WTC11 (cell line): ENCODE results near the gene BTC. TPM values are rescaled to one million over a fixed set of nuclear protein-coding genes. Genes with fewer than 3 reads are reported as not detected.
A peak's percentile ranks its signal among the peaks of the same experiment; 100 is the strongest.

Experiments used
- ATAC-seq: fragments of 200-7000 bp; cut with Tn5 transposase; 2 replicates; pipeline ENCODE4 v1.10.0; 2021; ENCODE audit warnings: mild to moderate bottlenecking, moderate library complexity
- CTCF ChIA-PET: fragments of 300-600 bp; sonication (Branson Sonifier 250); formaldehyde crosslinking; loops from one replicate; lab custom pipeline; 2021; ENCODE audit warnings: antibody characterized with exemption; lab: Charles Lee
- POLR2A ChIA-PET: fragments of 350-600 bp; sonication (Branson Sonifier 250); formaldehyde crosslinking; loops from one replicate; lab custom pipeline; 2021; ENCODE audit warnings: antibody characterized with exemption; lab: Charles Lee
- DNase-seq: peaks from one replicate; pipeline ENCODE4 v3.0.0; 2021; ENCODE audit warnings: low spot score
- H3K27ac Mint-ChIP-seq: 2 replicates; pipeline ENCODE4 v1.8.0; 2021; ENCODE audit warnings: mixed read lengths
- H3K27me3 Mint-ChIP-seq: 2 replicates; pipeline ENCODE4 v1.8.0; 2021; ENCODE audit warnings: low read depth, mild to moderate bottlenecking, moderate library complexity, mixed read lengths
- H3K36me3 Mint-ChIP-seq: 2 replicates; pipeline ENCODE4 v1.8.0; 2021; ENCODE audit warnings: mixed read lengths
- H3K4me1 Mint-ChIP-seq: 2 replicates; pipeline ENCODE4 v1.8.0; 2022; ENCODE audit warnings: mixed read lengths
- H3K4me3 Mint-ChIP-seq: 2 replicates; pipeline ENCODE4 v1.8.0; 2021; ENCODE audit warnings: mild to moderate bottlenecking, moderate library complexity, mixed read lengths
- H3K9me3 Mint-ChIP-seq: 2 replicates; pipeline ENCODE4 v1.8.0; 2021; ENCODE audit warnings: mixed read lengths
- AFF4 ChIP-seq: sonication (generic); formaldehyde crosslinking; IDR thresholded peaks from 2 replicates; pipeline ENCODE4 v1.8.1; 2023; ENCODE audit warnings: mild to moderate bottlenecking, missing genetic modification reagents, borderline replicate concordance
- CBFB ChIP-seq: sonication (generic); formaldehyde crosslinking; IDR thresholded peaks from 2 replicates; pipeline ENCODE4 v1.8.1; 2022; ENCODE audit warnings: mild to moderate bottlenecking, low read depth, missing genetic modification reagents
- ESRRA ChIP-seq: sonication (generic); formaldehyde crosslinking; IDR thresholded peaks from 2 replicates; pipeline ENCODE4 v1.8.1; 2022; ENCODE audit warnings: mild to moderate bottlenecking, missing genetic modification reagents, borderline replicate concordance
- FOXK1 ChIP-seq: sonication (generic); formaldehyde crosslinking; IDR thresholded peaks from 2 replicates; pipeline ENCODE4 v1.8.0; 2022; ENCODE audit warnings: mild to moderate bottlenecking, moderate library complexity, missing genetic modification reagents
- FOXP1 ChIP-seq: sonication (generic); formaldehyde crosslinking; IDR thresholded peaks from 2 replicates; pipeline ENCODE4 v1.8.0; 2022; ENCODE audit warnings: missing genetic modification reagents, mild to moderate bottlenecking, moderate library complexity, borderline replicate concordance
- FOXP4 ChIP-seq: sonication (generic); formaldehyde crosslinking; IDR thresholded peaks from 2 replicates; pipeline ENCODE4 v1.8.0; 2022; ENCODE audit warnings: mild to moderate bottlenecking, missing genetic modification reagents
- HMGA2 ChIP-seq: fragments of 250-450 bp; sonication (Bioruptor Pico); IDR thresholded peaks from 2 replicates; pipeline ENCODE4 v1.4.0; 2021; ENCODE audit warnings: mild to moderate bottlenecking, moderate library complexity
- HMGXB4 ChIP-seq: sonication (generic); formaldehyde crosslinking; IDR thresholded peaks from 2 replicates; pipeline ENCODE4 v1.8.1; 2023; ENCODE audit warnings: mild to moderate bottlenecking, moderate library complexity, missing genetic modification reagents
- JAZF1 ChIP-seq: fragments of 250-450 bp; sonication (Bioruptor Pico); IDR thresholded peaks from 2 replicates; pipeline ENCODE4 v1.9.0; 2021; ENCODE audit warnings: moderate library complexity, mild to moderate bottlenecking, inconsistent platforms
- MAX ChIP-seq: sonication (generic); formaldehyde crosslinking; IDR thresholded peaks from 2 replicates; pipeline ENCODE4 v1.8.0; 2022; ENCODE audit warnings: mild to moderate bottlenecking, missing genetic modification reagents
- NFYB ChIP-seq: sonication (generic); formaldehyde crosslinking; conservative IDR thresholded peaks from 2 replicates; pipeline ENCODE4 v1.8.0; 2022; ENCODE audit warnings: low read depth, missing genetic modification reagents
- NR1H2 ChIP-seq: sonication (generic); formaldehyde crosslinking; IDR thresholded peaks from 2 replicates; pipeline ENCODE4 v1.9.0; 2021; ENCODE audit warnings: mild to moderate bottlenecking, moderate library complexity, missing genetic modification reagents
- TP53 ChIP-seq: sonication (generic); formaldehyde crosslinking; IDR thresholded peaks from 2 replicates; pipeline ENCODE4 v1.8.1; 2023; ENCODE audit warnings: mild to moderate bottlenecking, missing genetic modification reagents
- USF1 ChIP-seq: sonication (generic); formaldehyde crosslinking; IDR thresholded peaks from 2 replicates; pipeline ENCODE4 v1.8.0; 2022; ENCODE audit warnings: mild to moderate bottlenecking, missing genetic modification reagents
- USF2 ChIP-seq: sonication (generic); formaldehyde crosslinking; IDR thresholded peaks from 2 replicates; pipeline ENCODE4 v1.8.1; 2023; ENCODE audit warnings: mild to moderate bottlenecking, missing genetic modification reagents, moderate library complexity
- ZNF317 ChIP-seq: sonication (generic); formaldehyde crosslinking; IDR thresholded peaks from 2 replicates; pipeline ENCODE4 v1.8.1; 2023; ENCODE audit warnings: low read depth, mild to moderate bottlenecking, moderate library complexity, missing genetic modification reagents, borderline replicate concordance
- ZNF396 ChIP-seq: fragments of 250-450 bp; sonication (Bioruptor Pico); IDR thresholded peaks from 2 replicates; pipeline ENCODE4 v1.8.0; 2021; ENCODE audit warnings: mild to moderate bottlenecking, moderate library complexity, borderline replicate concordance
- ZNF423 ChIP-seq: fragments of 250-450 bp; sonication (Bioruptor Pico); IDR thresholded peaks from 2 replicates; pipeline ENCODE4 v2.1.2; 2022; ENCODE audit warnings: mild to moderate bottlenecking, moderate library complexity
- ZSCAN18 ChIP-seq: fragments of 250-450 bp; sonication (Bioruptor Pico); IDR thresholded peaks from 2 replicates; pipeline ENCODE4 v2.1.2; 2022; ENCODE audit warnings: mild to moderate bottlenecking, moderate library complexity
- total RNA-seq: library from RNA; stranded (reverse); gene quantifications from 3 replicates; pipeline ENCODE4 v1.2.3, GENCODE V29; 2021

The BTC gene
- total RNA-seq, 1 experiment from 2014 or later: 0.07 TPM

- no peak overlapping the region for H3K27ac Mint-ChIP-seq
- no peaks in the 10 kb centered on the region for H3K36me3 Mint-ChIP-seq
- H3K4me3 Mint-ChIP-seq: no peak overlapping the region
- CTCF ChIA-PET: no interaction called here
- POLR2A ChIA-PET: no interaction called here
- peaks cover 31% of the 10 kb centered on the region for H3K27me3 Mint-ChIP-seq
- ATAC-seq (no peak), DNase-seq (no peak)
- TF ChIP-seq ZNF317 (CRISPR knock-in tag): no peak
- TF ChIP-seq AFF4 (CRISPR knock-in tag): no peak
- no peak for TF ChIP-seq FOXK1
- TF ChIP-seq NR1H2: no peak
- TF ChIP-seq ESRRA: no peak
- no peak for TF ChIP-seq ZNF396
- TF ChIP-seq HMGA2 (CRISPR knock-in tag): no peak
- H3K4me1 Mint-ChIP-seq: peaks cover 20% of the 10 kb centered on the region
- H3K9me3 Mint-ChIP-seq: no peaks in the 10 kb centered on the region
These were observed 2.3 kb upstream of the BTC start for GRCh38 chr4:74796631-74797030.

- Mint-ChIP-seq H3K27ac (no peak overlapping the region), H3K36me3 (no peaks in the 10 kb centered on the region), H3K4me3 (peak overlapping the region; percentile 79), H3K9me3 (no peaks in the 10 kb centered on the region), H3K27me3 (peaks cover 31% of the 10 kb centered on the region), H3K4me1 (peaks cover 20% of the 10 kb centered on the region)
- CTCF ChIA-PET: interaction anchor here (0.5 to 2.8 kb wide), 32 partner anchors 10 to 764 kb away, joined by 3 to 18 read pairs (median 4); partner anchors contain the start of gene AREG
- DNase-seq: peak; percentile 79
- POLR2A ChIA-PET: interaction anchor here (0.6 to 1.4 kb wide), 2 partner anchors 30 to 139 kb away, joined by 3 to 4 read pairs; partner anchors contain the start of gene PARM1
- peak; percentile 87 for ATAC-seq
- TF ChIP-seq ZNF423 (CRISPR knock-in tag): 0 out of 2 replicates have a peak, but pooled peaks have one; percentile 17
- TF ChIP-seq FOXP4 (CRISPR knock-in tag): peak; percentile 42; the same call in 1 of the 2 replicates
- TF ChIP-seq USF1 (CRISPR knock-in tag): peak; percentile 64; the same call in 1 of the 2 replicates
- peak; percentile 90 for TF ChIP-seq HMGXB4
- TF ChIP-seq NFYB (CRISPR knock-in tag): no peak
- no peak; the same call in 1 of the 2 replicates for TF ChIP-seq FOXP1
- TF ChIP-seq TP53 (CRISPR knock-in tag): 0 out of 2 replicates have a peak, but pooled peaks have one; percentile 29
- TF ChIP-seq MAX (CRISPR knock-in tag): peak; percentile 69
- peak; percentile 64; the same call in 1 of the 2 replicates for TF ChIP-seq CBFB (CRISPR knock-in tag)
- peak; percentile 64 for TF ChIP-seq USF2 (CRISPR knock-in tag)
- no peak for TF ChIP-seq JAZF1 (CRISPR knock-in tag)
- 0 out of 2 replicates have a peak, but pooled peaks have one; percentile 39 for TF ChIP-seq ZSCAN18 (CRISPR knock-in tag)
These were observed 454 bp downstream of the BTC start for GRCh38 chr4:74793757-74794381.
